Psoas muscle (tissue), 8 donors: ENCODE data around the gene VASH2. TPM values are rescaled to one million over a fixed set of nuclear protein-coding genes. Genes with fewer than 3 reads are reported as not detected.

Source experiments
- ATAC-seq, 4 donors: fragments of 200-7000 bp; cut with Tn5 transposase; one replicate each; pipeline ENCODE4 v1.9.1; 2020; ENCODE audit warnings: moderate library complexity in 3 of 4, mild to moderate bottlenecking in 2 of 4
- DNase-seq, 2 donors: peaks; one replicate each; pipeline ENCODE4 v3.0.0-alpha.2; 2020
- H3K27ac ChIP-seq: fragments of 200-600 bp; one replicate; pipeline ENCODE4 v1.8.0; 2022
- H3K27me3 ChIP-seq, 3 donors: fragments of 200-600 bp in 1 of 3; one replicate each; pipeline versions ENCODE4 v1.6.1 to v1.8.0; 2013 to 2022; ENCODE audit warnings: low read length in 2 of 3, mild to moderate bottlenecking in 2 of 3, moderate library complexity in 1 of 3; ENCODE audit not compliant: insufficient read depth in 3 of 3
- H3K36me3 ChIP-seq, 2 donors: fragments of 200-600 bp in 1 of 2; one replicate each; pipeline versions ENCODE4 v1.6.1 to v1.8.0; 2013 to 2022; ENCODE audit warnings: low read depth in 1 of 2, mild to moderate bottlenecking in 1 of 2, moderate library complexity in 1 of 2; ENCODE audit not compliant: insufficient read depth in 1 of 2
- H3K4me1 ChIP-seq: fragments of 200-600 bp; one replicate; pipeline ENCODE4 v1.8.0; 2022
- H3K4me3 ChIP-seq: fragments of 200-600 bp; one replicate; pipeline ENCODE4 v1.8.0; 2022; ENCODE audit warnings: mild to moderate bottlenecking
- H3K9me3 ChIP-seq: fragments of 200-600 bp; one replicate; pipeline ENCODE4 v1.8.0; 2022
- WGBS, 3 donors: extraction: QIAGEN DNeasy Blood & Tissue Kit; methylation state at CpG; one replicate each; pipeline versions ENCODE4 v1.1.6 to v1.1.7; 2013; 5-methylcytosine and 5-hydroxymethylcytosine counted together
- intact Hi-C, 2 donors: fragments of 100-400 bp; cut with DNase I; formaldehyde crosslinking; loops; one replicate each; pipeline versions ENCODE4 v1.11.0 to v1.14.2; 2022
- polyA plus RNA-seq, 3 donors: library from polyadenylated mRNA; stranded (reverse); fragments of 200-250 nt; gene quantifications; one replicate each; pipeline ENCODE4 v1.2.3, GENCODE V29; 2013
- total RNA-seq, 4 donors: library from RNA; stranded (reverse); fragmentation: NEBNext Ultra II Directional in 2 of 4; extraction: Animal tissue kit (Norgen Biotek cat#: 25700) in 2 of 4; gene quantifications; one replicate each; pipeline versions ENCODE4 v1.2.1 to v1.2.4, GENCODE V29; 2021 to 2023
- TF ChIP-seq, protein P1 (sequence below): fragments of 200-600 bp; IDR thresholded peaks from one replicate; pipeline ENCODE4 v1.8.0; 2022; ENCODE audit warnings: antibody characterized with exemption
- donor health status: healthy with polysubstance abuse.
- donor health status: DM: no; HTN: no; CAD: no; lungs with moderate emphysema.
- donor health status: Bipolar disorder and iron deficiency.
- donor health status: healthy.
- donor health status: DM: yes; HTN: yes; CAD: no.
- donor health status: DM: no; HTN: no; CAD: no.
- donor health status: DM: no; HTN: no; CAD: no.
- donor health status: DM: yes; HTN: yes; CAD: no.

VASH2 gene
- total and polyA plus RNA-seq, 7 donors: 0.09 to 1.6 (median 0.17) TPM

DNA sequence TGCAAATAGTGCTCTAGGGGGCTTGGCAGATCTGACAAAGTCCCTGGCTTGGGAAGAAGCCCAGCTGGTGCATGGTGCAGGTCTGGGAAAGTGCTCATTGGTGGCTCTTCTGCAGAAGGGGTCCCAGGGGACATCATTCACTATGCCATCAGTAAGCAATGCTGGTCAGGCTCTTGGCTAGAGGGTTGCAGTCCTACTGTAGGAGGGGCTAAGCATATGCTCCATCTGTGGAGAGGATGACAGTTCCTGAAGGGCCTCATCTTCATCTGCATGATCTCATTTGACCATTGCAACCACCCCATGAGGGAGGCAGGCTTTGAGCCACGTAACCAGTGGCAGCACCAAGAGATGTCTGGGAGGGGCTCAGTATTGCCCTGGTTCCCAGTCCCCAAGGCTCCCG lies 31.5 kb upstream of the VASH2 start:
- Histone ChIP-seq H3K4me3 (no peak overlapping the region), H3K27me3 (no peaks in the 10 kb centered on the region), H3K27ac (no peak overlapping the region), H3K36me3 (no peaks in the 10 kb centered on the region), H3K4me1 (peaks cover 3% of the 10 kb centered on the region), H3K9me3 (no peaks in the 10 kb centered on the region)
- TF ChIP-seq, protein P1, sequence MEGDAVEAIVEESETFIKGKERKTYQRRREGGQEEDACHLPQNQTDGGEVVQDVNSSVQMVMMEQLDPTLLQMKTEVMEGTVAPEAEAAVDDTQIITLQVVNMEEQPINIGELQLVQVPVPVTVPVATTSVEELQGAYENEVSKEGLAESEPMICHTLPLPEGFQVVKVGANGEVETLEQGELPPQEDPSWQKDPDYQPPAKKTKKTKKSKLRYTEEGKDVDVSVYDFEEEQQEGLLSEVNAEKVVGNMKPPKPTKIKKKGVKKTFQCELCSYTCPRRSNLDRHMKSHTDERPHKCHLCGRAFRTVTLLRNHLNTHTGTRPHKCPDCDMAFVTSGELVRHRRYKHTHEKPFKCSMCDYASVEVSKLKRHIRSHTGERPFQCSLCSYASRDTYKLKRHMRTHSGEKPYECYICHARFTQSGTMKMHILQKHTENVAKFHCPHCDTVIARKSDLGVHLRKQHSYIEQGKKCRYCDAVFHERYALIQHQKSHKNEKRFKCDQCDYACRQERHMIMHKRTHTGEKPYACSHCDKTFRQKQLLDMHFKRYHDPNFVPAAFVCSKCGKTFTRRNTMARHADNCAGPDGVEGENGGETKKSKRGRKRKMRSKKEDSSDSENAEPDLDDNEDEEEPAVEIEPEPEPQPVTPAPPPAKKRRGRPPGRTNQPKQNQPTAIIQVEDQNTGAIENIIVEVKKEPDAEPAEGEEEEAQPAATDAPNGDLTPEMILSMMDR: no peak
- ATAC-seq: no peak
- 61 to 97% (median 76%) methylated on average over 2 of the region's 2 CpGs for WGBS, 3 donors
- intact Hi-C loops: no loop called here
- no peak for DNase-seq

DNA sequence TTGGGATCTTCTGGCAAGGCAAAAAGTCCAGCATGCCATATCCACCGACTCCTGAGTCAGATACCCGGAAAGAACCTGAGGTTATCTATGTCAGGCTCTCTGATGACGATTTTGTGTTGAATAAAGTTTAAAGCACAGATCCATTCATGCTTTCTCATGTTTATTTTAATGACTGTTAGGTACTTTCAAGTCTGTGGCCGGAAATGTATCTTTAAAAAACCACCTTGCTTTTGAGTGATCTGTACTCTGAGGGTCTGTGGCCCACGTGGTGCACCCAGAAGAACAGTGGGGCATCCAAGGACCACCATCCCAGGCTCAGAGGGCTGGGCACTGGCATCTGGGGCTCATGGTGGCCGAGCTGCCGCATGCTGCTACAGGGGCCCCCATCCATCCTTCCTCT lies 30.1 kb upstream of the VASH2 start:
- H3K27me3 ChIP-seq: no peaks in the 10 kb centered on the region
- DNase-seq (no peak), ATAC-seq (no peak)
- H3K36me3 ChIP-seq: no peaks in the 10 kb centered on the region
- no peaks in the 10 kb centered on the region for H3K9me3 ChIP-seq
- peaks cover 3% of the 10 kb centered on the region for H3K4me1 ChIP-seq
- no peak overlapping the region for H3K27ac ChIP-seq
- WGBS, 3 donors: 82 to 86% (median 83%) methylated on average over 7 of the region's 7 CpGs
- no peak overlapping the region for H3K4me3 ChIP-seq
- intact Hi-C loops: no loop called here
- TF ChIP-seq, protein P1: no peak

DNA sequence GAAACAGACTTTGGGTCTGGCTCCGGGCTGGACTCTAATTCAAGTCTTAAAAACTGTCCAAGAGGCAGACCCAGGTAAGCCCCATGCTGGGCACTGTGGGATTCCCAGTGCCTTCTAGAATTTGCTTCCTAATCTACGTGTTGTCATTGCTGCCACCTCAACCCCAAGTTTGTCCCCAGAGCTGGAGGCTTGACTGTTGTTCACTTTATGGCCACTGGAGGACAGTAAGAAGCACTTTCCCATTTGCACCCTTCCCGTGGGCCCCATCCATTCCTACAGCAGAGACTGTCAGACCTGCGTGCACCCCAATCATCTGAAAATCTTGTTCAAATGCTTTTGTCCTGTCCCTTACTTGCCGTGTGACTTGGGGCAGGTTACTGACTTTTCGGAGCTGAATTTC lies 29.4 kb upstream of the VASH2 start:
- peaks cover 3% of the 10 kb centered on the region for H3K4me1 ChIP-seq
- 70 to 75% (median 72%) methylated on average over 6 of the region's 6 CpGs for WGBS, 3 donors
- H3K27me3 ChIP-seq: no peaks in the 10 kb centered on the region
- TF ChIP-seq, protein P1: peak; percentile 27
- no peak overlapping the region for H3K4me3 ChIP-seq
- intact Hi-C loops: no loop called here
- H3K36me3 ChIP-seq: no peaks in the 10 kb centered on the region
- DNase-seq (no peak), ATAC-seq (no peak)
- H3K27ac ChIP-seq: no peak overlapping the region
- H3K9me3 ChIP-seq: no peaks in the 10 kb centered on the region

DNA sequence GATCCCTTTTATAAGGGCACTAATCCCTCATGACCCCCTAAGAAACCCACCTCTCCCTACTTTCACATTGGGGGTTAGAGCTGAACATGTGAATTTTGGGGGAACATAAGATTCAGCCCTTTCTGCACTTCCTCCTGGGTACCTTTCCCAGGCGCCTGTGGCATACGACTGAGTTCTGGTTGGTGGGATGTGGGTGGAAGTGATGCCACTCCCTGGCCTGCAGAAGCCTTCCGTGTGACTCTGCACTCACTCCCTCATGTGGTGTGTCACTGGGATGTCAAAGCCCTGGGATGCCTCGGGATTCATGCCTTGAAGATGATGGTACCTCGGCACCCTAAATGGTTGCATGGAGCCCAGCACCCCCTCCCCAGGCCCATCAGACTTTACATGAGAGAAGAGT lies 28.3 kb upstream of the VASH2 start:
- no peaks in the 10 kb centered on the region for H3K9me3 ChIP-seq
- H3K27me3 ChIP-seq: no peaks in the 10 kb centered on the region
- WGBS, 3 donors: 75 to 80% (median 79%) methylated on average over 5 of the region's 5 CpGs
- H3K4me3 ChIP-seq: no peak overlapping the region
- no peak overlapping the region for H3K27ac ChIP-seq
- no peaks in the 10 kb centered on the region for H3K36me3 ChIP-seq
- intact Hi-C loops: no loop called here
- TF ChIP-seq, protein P1: no peak
- H3K4me1 ChIP-seq: no peaks in the 10 kb centered on the region
- no peak for DNase-seq
- no peak for ATAC-seq

DNA sequence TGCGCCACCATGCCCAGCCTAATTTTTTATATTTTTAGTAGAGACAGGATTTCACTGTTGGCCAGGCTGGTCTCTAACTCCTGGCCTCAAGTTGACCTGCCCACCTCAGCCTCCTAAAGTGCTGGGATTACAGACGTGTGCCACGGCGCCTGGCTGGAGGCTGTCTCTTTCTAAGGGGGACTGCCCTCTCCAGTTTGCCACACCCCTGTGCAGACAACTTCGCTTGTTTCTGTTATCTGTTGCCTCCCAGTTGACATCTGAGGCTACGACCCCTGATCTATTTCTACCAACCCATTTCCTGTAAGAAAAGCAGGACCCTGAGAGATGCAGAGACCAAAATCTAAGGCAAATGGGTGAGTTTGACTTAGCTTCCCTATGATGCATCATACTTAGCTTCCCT lies 24.0 kb upstream of the VASH2 start:
- intact Hi-C loops: no loop called here
- ATAC-seq: no peak
- Histone ChIP-seq H3K27me3 (no peaks in the 10 kb centered on the region), H3K4me3 (no peak overlapping the region), H3K9me3 (no peaks in the 10 kb centered on the region), H3K27ac (no peak overlapping the region), H3K4me1 (no peaks in the 10 kb centered on the region), H3K36me3 (no peaks in the 10 kb centered on the region)
- 93 to 95% (median 94%) methylated on average over 6 of the region's 6 CpGs for WGBS, 3 donors
- DNase-seq: no peak
- TF ChIP-seq, protein P1: no peak
